NOMO-1 (cell line): ENCODE data around the gene POLDIP2.
"Not testable (repeated sequence)": the region's sequence is repeated elsewhere in the genome, so short reads cannot be mapped to it uniquely, and the experiment has no call there.

Experiments used
- DNase-seq, 2 experiments: peaks; one replicate each; lab custom pipeline; 2025; ENCODE audit not compliant: unreplicated experiment in 2 of 2; lab: John Stamatoyannopoulos, UW

Gene POLDIP2

DNA sequence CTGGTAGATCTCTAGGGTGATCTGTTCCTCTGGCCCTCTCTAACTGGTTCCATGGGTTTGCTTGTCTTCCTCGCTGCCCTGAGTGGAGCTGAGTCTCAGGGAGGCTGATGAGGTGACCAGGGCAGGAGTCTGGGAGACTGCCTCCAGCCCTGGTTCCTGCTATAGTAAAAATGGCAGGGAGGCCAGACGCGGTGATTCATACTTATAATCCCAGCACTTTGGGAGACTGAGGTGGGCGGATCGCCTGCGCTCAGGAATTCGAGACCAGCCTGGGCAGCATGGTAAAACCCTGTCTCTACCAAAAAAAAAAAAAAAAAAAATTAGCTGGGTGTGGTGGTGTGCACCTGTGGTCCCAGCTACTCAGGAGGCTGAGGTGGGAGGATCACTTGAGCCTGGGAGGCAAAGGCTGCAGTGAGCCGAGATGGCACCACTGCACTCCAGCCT, 18.5 kb downstream of the POLDIP2 start:
- DNase-seq: not testable (repeated sequence)

DNA sequence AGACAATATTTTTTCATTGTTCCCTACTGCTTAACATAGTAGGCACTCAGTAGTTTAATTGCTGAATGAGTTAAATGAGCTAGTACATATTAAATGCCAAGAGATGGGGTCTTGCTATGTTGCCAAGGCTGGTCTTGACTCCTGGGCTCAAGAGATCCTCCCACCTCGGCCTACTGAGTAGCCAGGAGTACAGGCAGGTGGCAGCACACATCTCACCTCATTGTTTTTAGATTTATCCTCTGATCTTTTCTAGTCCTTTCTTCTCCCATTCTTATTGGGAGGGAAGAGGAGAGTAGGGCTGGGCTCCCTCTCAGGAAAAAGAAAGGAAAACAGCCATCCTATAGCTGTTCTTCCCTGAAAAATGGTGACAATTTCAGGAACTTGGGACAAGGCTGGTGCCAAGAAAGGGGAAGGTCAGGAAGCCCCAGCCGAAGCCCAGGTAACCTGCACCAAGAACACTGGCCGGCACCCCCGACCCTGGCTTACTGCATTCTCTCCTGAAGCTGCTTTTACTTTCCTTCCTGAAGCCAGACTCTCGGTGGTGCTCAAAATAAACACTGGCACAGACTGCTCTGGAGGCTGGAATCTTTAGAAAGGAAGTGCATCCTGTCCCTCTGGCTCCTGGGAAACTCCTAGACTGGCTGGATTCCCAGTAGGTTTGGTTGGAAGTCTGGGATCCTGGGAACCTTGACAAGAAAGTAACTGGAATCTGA, 19.1 kb downstream of the POLDIP2 start:
- no peak for DNase-seq

DNA sequence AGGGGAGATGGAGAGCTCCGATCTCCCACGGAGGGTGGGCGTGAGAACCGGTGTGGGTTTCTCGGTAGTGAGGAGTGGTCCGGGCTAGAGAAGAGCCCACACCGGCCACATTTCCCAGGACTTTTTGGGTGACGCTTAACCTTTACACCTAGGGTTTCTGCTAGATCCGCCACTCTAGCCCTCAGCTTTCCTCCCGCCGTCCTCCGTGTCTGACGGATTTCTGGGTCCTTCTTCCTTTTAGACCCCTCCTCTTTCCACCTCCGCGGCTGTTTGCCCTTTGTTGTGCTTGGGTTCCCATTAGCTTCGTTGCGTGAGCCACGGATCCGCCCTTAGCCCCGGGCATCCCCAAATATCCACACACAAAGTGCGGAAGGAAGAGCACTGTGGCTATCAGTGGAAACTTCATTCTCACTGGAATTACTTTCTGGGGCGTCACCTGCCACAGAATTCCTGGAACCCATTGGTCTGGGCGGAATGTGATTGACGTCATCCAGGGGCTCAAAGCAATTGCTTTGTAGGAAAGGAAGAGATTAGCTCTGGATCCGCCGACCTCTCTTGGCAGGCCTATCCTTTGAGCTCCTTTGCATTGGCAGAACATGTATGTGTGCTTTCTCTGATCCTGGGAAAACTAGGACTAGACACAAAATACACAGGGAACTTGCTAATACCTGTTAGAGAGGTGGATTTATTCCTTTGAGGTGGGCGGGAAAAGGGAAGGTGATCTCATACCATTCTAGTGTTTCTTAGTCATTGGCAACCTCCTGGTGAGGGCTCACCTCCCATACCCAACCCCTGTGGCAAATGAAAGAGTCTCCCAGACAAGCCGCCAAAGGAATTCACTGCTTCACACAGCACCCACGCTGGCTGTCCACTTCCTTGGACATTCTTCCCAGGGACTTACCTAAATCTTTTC, 21.1 kb downstream of the POLDIP2 start:
- DNase-seq: no peak

DNA sequence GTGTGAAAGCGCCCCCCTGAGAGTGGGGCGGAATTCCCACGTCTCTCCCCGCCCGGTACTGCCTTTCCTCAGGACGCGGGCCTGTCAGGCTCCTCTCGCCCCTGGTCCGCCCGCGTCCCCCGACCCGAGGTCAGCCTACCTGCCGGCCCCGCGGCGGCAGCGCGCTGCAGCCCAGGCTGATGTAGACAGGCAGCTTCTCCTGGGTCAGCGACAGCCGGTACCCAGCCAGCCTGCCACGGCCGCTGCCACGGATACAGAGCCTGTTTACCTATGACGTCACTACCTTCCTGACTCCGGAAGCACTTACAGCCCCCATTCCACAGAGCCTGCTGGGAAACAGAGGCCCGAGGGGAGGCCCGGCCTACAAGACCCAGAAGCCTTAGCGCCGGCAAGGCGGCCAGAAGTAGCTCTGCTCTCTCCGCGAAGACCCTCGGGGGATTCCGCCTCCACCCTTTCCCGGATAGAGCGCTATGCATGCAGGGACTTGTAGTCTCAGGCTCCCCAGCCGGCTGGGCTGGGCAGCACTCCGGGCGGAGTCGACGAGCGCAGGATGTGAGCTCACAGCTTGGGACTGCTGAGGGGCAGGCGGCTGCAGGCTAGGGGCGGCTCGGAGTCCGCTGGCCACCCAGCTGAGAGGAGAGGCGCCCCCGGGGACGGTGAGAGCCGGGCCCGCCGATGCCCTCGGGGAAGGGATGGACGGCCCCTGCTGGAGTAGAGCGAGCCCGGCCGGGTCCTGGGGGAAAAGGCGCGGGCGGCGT, 21.9 kb downstream of the POLDIP2 start, which contains the start of the genes IFT20 and TNFAIP1:
Gene IFT20, minus strand, starts transcription at position 272 of the 758 bp plus-strand sequence. CDS start 3,487 bp downstream, outside the sequence.
Gene TNFAIP1, plus strand, starts transcription at position 561 of the 758 bp plus-strand sequence. CDS start 3,761 bp downstream, outside the sequence.
- peak; percentile 99 for DNase-seq

DNA sequence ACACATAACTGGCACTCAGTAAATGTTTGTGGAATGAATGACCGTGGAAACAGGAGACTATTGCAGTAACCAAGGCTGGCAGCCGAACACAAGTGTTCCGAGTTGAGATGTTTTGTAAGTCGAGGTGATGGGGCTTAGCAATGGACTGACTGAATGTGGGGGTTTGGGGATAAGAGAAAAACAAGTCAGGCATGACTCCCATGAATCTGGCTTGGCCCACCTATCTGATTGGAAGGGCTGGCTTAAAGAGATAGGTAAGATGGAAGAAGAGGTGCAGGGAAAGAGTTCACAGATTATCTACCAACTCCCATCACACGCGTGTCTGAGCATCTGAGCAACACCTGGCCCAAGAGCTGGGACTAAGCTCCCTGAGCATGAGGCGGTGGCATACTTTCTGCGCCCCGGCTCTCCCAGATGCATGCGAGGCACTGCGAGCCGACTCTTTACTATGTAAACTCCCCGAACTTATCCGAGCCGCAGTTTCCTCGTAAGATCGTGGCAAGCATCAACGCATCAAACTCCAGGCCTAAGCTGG, 22.6 kb downstream of the POLDIP2 start:
- peak in 1 of 2 experiments; percentile 15 for DNase-seq

DNA sequence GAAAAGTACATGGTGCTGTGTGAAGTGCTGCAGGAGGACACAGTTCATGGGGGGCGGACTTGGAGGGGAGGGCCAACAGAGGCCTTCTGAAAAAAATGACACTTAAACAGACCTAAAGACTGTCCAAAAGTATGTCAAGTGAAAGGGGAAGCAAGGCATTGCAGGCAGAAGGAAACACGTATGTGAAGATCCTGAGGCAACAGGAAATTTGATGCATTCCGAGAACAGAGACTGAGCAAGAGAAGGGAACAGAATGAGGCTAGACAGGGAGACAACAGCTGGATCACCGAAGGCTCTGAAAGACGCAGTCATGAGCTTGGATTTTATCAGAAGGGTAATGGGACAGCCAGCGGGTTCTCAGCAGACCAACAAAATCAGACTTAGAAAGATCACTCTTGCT, 23.2 kb downstream of the POLDIP2 start:
- peak in 1 of 2 experiments; percentile 68 for DNase-seq

DNA sequence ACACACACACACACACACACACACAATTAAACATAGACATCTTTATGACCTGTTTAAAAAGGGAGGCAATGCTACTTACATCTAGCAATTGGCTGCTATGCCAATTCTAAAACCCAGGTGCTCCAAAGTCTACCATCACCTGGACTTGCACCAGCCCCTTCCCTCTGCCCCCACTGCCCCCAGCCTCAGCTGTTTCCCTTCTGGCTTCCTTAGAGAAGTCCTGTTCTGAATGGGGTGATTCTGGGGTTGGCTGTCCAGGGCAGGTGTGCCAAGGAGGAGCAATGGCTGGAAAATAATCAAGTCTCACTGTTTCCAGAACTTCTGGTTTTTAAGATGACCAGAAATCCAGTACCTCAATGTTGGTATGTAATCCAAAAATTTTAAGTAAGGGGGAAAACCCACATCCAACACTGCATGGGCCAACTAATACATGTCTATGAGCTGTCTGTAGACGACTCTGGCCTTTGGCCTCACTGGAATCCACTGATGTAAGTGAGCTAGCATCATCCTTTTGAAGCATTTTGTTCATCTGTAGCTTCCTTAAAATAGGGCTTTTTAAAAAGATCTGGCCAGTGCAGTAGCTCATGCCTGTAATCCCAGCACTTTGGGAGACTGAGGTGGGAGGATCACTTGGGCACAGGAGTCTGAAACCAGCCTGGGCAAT, 24.1 kb downstream of the POLDIP2 start:
- no peak for DNase-seq

DNA sequence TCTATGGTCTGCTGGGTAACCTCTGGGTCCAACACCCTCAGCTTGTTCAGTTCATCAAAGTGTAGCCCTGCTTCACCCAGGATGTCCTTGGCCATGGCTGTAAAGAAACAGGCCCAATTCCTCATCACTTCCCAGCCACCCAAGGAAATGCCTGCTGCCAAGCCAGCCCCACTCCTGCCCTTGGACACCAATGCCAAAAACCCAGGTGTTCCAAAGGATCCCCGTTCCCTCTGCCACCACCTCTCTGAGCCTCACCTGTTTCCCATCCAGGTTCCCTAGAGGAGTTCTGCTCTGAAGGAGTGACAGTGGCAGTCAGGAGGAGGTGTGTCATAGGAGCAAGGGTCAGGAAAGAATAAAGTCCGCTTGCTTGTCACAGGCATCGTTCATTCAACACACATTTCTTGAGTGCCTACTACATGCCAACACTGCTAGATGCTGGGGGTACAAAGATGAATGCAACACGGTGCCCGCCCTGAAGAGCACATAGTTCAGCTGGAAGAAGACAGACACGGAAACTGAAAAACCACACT, 25.4 kb downstream of the POLDIP2 start:
- DNase-seq: no peak

DNA sequence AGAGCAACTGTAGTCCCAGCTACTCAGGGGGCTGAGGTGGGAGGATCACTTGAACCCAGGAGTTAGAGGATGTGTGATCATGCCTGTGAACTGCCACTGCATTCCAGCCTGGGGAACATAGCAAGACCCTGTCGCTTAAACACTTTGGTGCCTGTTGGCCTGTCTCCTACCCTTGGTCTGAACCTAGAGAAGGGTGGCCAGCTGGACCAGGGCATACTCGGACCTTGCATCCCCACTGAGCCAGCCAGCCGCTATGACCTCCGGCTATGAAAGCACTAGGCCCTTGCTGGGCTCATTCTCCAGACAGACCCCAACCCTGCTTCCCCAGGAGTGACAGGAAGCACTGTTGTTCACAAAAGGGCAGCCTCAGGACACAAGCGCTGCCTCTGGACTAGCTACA, 26.7 kb downstream of the POLDIP2 start:
- DNase-seq: no peak

DNA sequence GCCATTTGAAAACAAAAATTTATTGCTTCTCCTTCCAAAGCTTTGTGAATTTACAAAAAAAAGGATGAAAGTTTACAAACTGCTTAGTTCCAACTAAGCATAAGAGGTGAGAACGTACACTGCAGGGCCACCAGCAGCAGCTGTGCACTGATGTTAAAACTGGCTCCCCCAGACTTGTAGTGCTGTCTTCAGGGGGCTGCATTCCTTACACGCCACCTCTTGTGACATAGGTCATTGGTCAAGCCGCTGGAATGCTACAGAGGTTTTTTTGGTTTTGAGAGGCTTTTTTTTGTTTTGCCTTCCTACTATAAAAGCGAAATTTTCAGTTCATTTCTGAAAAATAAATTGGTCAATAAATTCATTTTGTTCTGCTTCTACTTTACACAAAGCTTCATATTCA, 29.0 kb downstream of the POLDIP2 start:
- DNase-seq: no peak

DNA sequence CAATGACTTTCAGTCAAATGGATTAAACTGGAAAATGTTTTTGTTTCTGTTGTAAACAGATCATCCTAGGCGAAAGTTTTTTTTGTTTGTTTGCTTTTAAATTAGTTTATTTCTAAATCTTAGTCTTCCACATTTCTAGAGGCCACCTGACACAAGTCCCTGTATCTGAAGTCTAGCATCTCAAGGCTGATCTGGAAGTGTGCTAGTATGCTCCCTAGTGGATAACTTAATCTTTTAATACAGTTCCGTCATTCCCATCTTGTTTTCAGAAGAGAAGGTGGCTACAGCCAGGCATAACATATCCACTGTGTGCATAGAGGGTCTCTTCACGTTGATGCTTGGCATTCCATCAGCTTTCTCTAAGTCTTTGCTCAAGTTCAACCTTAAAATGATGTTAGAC, 29.6 kb downstream of the POLDIP2 start:
- DNase-seq: no peak

DNA sequence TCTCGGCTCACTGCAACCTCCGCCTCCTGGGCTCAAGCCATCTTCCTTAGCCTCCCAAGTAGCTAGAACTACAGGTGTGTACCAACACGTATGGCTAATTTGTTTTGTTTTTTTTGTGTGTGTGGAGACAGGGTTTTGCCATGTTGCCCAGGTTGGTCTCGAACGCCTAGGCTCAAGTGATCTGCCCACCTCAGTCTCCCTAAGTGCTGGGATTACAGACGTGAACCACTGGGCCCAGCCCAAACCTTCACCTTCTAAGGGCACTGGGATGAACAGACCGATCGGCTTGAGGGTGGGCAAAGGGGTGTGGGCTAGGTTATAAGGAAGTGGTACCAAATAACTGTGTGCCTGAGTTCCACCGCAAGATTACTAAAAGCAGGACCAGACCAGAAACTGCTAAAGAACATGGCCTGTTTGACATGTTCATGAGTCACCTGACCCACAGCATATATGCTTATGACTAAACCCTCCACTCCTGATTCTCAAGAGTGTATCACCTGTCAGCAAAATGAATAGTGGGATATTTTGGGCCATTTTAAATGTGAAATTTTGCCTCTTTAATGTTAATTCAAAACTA, 30.2 kb downstream of the POLDIP2 start:
- DNase-seq: no peak

DNA sequence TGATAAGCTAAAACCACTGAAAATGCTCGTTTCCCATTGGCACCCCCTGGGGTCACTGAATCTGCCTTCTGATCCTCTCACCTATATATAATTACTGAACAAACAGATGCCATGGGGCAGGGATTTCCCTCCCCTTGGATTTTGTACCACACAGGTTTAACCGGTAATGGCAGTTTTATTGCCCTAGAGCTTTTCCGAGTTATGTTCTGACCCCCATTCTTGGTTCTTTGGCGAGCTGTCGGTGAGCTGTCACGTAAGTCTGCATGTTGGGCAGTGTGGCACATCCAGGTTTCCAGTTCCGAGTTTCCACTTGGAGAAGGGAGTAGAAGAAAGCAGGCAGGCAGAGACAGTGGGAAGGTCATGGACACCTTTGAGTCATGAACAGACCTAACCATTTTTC, 31.2 kb downstream of the POLDIP2 start:
- no peak for DNase-seq

DNA sequence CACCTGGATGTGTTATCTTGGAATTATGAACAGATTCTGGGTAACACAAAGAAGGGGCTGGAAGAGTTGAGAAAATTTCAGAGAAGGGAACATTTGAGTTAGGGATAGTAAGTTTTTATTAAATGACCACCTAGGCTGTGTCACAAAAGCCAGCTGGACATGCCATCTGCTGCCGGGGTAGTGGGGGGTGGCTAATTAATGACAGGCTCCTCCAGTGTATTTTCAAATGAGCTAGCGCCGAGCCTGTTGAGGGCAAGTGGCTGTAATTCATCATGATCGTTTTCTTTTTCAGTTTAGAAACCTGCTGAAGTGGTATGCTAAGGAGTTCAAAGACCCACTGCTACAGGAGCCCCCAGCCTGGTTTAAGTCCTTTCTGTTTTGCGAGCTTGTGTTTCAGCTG, 32.1 kb downstream of the POLDIP2 start:
- no peak for DNase-seq

DNA sequence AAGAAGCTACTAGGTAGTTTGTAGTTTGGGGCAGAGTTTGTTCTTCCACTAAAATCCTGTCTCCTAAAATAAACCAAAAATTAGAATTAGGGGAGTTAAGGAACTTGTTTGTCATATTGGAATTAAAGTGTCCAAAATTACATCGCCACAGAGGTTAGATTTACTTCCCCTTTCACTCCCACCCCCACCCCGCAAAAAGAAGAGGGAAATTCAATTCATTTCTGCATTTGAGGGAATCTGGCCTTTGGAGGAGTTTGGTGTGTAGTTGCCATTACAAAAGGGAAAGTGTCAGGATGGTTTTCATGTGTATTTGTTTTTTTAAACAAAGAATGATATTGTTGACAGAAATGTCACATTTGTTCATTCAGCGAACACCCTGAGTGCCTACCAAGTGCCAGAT, 32.5 kb downstream of the POLDIP2 start:
- DNase-seq: peak; percentile 13 to 23

DNA sequence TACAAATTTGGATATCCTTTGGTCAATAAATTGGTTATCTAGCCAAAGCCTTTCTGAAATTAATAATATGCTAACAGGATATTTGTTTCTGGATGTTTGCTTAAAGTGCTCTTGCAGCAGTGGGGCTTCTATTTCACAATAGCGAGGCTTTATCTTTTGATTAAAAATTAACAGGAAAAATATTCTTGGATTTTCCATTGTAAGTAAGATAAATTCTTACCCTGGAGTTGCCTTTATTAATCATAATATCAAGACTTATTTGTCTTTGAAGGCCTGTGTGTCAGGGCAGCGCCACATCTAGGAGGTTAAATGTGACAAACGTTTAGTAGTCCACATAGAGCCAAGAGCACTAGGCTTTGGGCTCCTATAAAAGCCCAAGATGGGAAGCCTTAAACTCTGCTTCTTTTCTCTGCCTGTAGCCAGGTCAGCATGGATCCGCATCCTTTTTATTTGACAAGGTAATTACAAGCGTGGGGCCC, 33.0 kb downstream of the POLDIP2 start:
- no peak for DNase-seq

DNA sequence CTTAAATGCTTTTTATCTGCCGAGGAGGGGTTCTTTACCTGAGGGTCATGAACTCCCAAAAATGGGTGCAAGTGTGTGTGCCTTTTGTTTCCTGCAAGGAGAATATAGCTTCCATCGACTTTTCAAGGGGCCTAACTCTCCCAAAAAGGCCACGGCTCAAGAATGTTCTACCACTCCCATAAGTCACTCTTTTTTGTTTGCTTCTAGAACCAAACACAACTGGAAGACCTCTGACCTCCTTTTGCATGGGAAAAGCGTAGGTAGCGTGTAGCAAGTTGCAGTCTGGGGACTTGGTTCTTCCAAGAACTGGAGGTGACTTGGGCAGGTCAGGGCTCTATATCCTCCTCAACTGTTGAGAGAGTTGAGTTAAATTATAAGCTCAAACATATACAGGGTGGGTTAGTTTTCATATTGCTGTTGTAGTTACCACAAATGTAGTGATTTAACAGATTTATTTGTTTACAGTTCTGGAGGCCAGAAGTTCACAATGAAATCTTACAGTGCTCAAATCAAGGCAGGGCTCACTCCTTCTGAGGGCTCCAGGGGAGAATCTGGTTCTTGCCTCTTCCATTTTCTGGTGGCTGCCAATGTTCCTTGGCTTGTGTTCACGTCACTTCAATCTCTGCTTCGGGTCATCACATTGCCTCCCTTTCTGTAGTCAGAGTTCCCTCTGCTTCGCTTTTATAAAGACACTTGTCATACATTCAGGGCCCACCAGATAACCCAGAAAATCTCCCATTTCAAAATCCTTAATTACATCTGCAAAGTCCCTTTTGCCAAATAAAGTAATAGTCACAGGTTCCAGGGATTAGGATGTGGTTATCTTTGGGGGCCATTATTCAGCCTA, 36.9 kb downstream of the POLDIP2 start:
- DNase-seq: no peak

DNA sequence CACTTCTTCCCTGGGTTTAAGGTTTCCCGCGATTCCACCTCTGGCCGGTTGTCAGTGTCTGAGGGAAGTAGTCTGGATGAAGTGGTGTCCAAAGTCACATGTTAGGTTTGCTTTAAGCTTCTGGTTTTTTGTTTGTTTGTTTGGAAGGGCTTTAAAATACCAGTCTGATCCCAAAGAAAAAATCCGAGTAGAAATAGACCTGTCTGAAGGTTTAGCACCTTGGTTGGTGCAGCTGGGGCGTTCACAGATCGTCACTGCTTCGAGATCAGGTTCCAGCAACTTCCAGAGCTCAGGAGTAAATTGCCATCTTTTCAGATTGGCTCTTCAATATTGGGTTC, 37.8 kb downstream of the POLDIP2 start:
- DNase-seq: no peak
